ENCODE measurements around the gene PARM1. TPM values are rescaled to one million over a fixed set of nuclear protein-coding genes. Genes with fewer than 3 reads are reported as not detected.

Gene PARM1
- total and polyA plus RNA-seq, 9 of the 15 experiments (the other 6 are each of a cell fraction or from before 2014, with no cell fraction given), result 0.07 TPM; not detected in 8

GRCh38 chr4:74919783-74920182 is 13.1 kb upstream of the PARM1 start (continued):
- TF ChIP-seq ZNF639 (CRISPR knock-in tag; conservative IDR thresholded peaks at IDR 0.05 in 1 of 2, IDR thresholded peaks at IDR 0.05 in 1 of 2), result no peak
- no peak for TF ChIP-seq SIX5 (IDR thresholded peaks at IDR 0.05; ENCODE audit: borderline replicate concordance in 1 of 2, insufficient read depth in 1 of 2, low read depth in 1 of 2, low read length in 2 of 2)

GRCh38 chr4:74920704-74921103 is 12.2 kb upstream of the PARM1 start:
- Histone ChIP-seq H3K4me1 (replicated peaks in 1 of 2; ENCODE audit: control insufficient read depth in 2 of 2, insufficient read depth in 2 of 2, low read length in 2 of 2) (no peaks in the 10 kb centered on the region), H3K36me3 (ENCODE audit: control insufficient read depth, insufficient read depth, low read length) (no peaks in the 10 kb centered on the region), H3K4me2 (ENCODE audit: insufficient read depth, low read length) (no peak overlapping the region), H3K4me3 (no peak overlapping the region), H3K9me1 (ENCODE audit: control insufficient read depth, insufficient read depth, low read length) (no peaks in the 10 kb centered on the region), H3K79me2 (ENCODE audit: control insufficient read depth, insufficient read depth, low read length) (no peaks in the 10 kb centered on the region), H4K20me1 (replicated peaks; ENCODE audit: control insufficient read depth, insufficient read depth, low read length) (no peaks in the 10 kb centered on the region; the same call in 1 of the 2 replicates), H3K27me3 (ENCODE audit: control insufficient read depth in 2 of 2, insufficient read depth in 2 of 2, low read length in 2 of 2) (no peaks in the 10 kb centered on the region), H3K27ac (ENCODE audit: extremely low read depth, low read depth, low read length) (no peak overlapping the region), H2AFZ (ENCODE audit: low read depth, low read length) (no peak overlapping the region), H3K9me3 (replicated peaks; ENCODE audit: control insufficient read depth, insufficient read depth, low read depth, low read length) (no peaks in the 10 kb centered on the region), H3K9ac (ENCODE audit: insufficient read depth in 1 of 2, low read depth in 2 of 2, low read length in 2 of 2) (no peak overlapping the region)
- 0% methylated on average over 3 of the region's 3 CpGs for WGBS (ENCODE audit: insufficient coverage, low coverage, missing lambda C conversion rate)
- no TSS peak for BruUV-seq (replicated peaks)
- no peak for FAIRE-seq
- no peak for TF ChIP-seq MEF2A (IDR thresholded peaks at IDR 0.05; ENCODE audit: control insufficient read depth, low read depth, low read length)
- TF ChIP-seq SIN3B (IDR thresholded peaks at IDR 0.05; ENCODE audit: low read depth), result no peak
- no peak for TF ChIP-seq HSF4 (CRISPR knock-in tag; IDR thresholded peaks at IDR 0.05; ENCODE audit: borderline replicate concordance)
- no peak for TF ChIP-seq ELF2 (CRISPR knock-in tag; IDR thresholded peaks at IDR 0.05)
- TF ChIP-seq, protein P1, sequence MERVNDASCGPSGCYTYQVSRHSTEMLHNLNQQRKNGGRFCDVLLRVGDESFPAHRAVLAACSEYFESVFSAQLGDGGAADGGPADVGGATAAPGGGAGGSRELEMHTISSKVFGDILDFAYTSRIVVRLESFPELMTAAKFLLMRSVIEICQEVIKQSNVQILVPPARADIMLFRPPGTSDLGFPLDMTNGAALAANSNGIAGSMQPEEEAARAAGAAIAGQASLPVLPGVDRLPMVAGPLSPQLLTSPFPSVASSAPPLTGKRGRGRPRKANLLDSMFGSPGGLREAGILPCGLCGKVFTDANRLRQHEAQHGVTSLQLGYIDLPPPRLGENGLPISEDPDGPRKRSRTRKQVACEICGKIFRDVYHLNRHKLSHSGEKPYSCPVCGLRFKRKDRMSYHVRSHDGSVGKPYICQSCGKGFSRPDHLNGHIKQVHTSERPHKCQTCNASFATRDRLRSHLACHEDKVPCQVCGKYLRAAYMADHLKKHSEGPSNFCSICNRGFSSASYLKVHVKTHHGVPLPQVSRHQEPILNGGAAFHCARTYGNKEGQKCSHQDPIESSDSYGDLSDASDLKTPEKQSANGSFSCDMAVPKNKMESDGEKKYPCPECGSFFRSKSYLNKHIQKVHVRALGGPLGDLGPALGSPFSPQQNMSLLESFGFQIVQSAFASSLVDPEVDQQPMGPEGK (CRISPR knock-in tag; IDR thresholded peaks at IDR 0.05; ENCODE audit: borderline replicate concordance), result no peak
- TF ChIP-seq ZNF449 (CRISPR knock-in tag; IDR thresholded peaks at IDR 0.05), result no peak
- TF ChIP-seq ZNF146 (CRISPR knock-in tag; IDR thresholded peaks at IDR 0.05; ENCODE audit: unreplicated experiment), result no peak
- TF ChIP-seq TRIM28 (IDR thresholded peaks at IDR 0.05), result no peak
- no peak for TF ChIP-seq FOXA1 (IDR thresholded peaks at IDR 0.05; ENCODE audit: borderline replicate concordance)
- no peak for TF ChIP-seq JUN (IDR thresholded peaks at IDR 0.05; ENCODE audit: borderline replicate concordance, low read depth, low read length)
- TF ChIP-seq JUN (CRISPR knock-in tag; IDR thresholded peaks at IDR 0.05; ENCODE audit: borderline replicate concordance), result no peak
- no peak for TF ChIP-seq BRCA1 (IDR thresholded peaks at IDR 0.05)
- TF ChIP-seq BRCA1 (CRISPR knock-in tag; IDR thresholded peaks at IDR 0.05), result no peak
- no peak for DNase-seq (ENCODE audit: extremely low read depth in 1 of 4, low spot score in 3 of 4)
- intact Hi-C loops (cut with micrococcal nuclease) (no loop called here), in situ Hi-C loops (cut with MboI) (no loop called here)
- ChIA-PET POLR2A (no interaction called here), CTCF (ENCODE audit: low intra/inter-chr PET ratio) (no interaction called here)
- ATAC-seq, result no peak
